Upper lobe of left lung (tissue), 4 donors: ENCODE results near the gene CCNB1.

ENCODE experiments used
- POLR2AphosphoS5 ChIP-seq, 2 donors: sonication (generic); formaldehyde crosslinking; IDR thresholded peaks; one replicate each; pipeline ENCODE4 v1.5.1; 2017; ENCODE audit warnings: antibody characterized with exemption in 2 of 2
- TF ChIP-seq, protein P1 (sequence below), 6 experiments: fragments of 450-650 bp in 4 of 6; fragments of 200-600 bp in 2 of 6; sonication (generic) in 2 of 6; IDR thresholded peaks; one replicate each; pipeline ENCODE4 v1.5.1; 2016 to 2019; ENCODE audit warnings: antibody characterized with exemption in 6 of 6

DNA sequence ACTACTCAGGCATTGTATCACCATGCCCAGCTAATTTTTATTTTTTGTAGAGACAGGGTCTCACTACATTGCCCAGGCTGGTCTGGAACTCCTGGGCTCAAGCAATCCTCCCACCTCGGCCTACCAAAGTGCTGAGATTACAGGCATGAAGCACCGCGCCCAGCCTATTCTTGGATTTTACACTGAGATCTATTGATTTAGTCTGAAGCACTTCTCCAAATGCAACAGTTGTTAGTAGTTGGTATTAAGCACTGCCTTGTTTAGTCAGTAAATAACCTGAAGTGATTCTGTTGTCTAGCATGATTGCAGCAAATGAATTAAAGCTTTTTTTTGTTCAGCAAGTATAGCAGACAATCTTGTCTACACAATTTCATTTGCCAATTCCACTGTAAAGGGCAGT is 8.9 kb upstream of the CCNB1 start:
- TF ChIP-seq, protein P1, sequence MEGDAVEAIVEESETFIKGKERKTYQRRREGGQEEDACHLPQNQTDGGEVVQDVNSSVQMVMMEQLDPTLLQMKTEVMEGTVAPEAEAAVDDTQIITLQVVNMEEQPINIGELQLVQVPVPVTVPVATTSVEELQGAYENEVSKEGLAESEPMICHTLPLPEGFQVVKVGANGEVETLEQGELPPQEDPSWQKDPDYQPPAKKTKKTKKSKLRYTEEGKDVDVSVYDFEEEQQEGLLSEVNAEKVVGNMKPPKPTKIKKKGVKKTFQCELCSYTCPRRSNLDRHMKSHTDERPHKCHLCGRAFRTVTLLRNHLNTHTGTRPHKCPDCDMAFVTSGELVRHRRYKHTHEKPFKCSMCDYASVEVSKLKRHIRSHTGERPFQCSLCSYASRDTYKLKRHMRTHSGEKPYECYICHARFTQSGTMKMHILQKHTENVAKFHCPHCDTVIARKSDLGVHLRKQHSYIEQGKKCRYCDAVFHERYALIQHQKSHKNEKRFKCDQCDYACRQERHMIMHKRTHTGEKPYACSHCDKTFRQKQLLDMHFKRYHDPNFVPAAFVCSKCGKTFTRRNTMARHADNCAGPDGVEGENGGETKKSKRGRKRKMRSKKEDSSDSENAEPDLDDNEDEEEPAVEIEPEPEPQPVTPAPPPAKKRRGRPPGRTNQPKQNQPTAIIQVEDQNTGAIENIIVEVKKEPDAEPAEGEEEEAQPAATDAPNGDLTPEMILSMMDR (IDR thresholded peaks at IDR 0.05) = no peak
- TF ChIP-seq POLR2AphosphoS5 (IDR thresholded peaks at IDR 0.05) = no peak
